ENCODE measurements around the gene NT5DC1.

Gene NT5DC1

DNA sequence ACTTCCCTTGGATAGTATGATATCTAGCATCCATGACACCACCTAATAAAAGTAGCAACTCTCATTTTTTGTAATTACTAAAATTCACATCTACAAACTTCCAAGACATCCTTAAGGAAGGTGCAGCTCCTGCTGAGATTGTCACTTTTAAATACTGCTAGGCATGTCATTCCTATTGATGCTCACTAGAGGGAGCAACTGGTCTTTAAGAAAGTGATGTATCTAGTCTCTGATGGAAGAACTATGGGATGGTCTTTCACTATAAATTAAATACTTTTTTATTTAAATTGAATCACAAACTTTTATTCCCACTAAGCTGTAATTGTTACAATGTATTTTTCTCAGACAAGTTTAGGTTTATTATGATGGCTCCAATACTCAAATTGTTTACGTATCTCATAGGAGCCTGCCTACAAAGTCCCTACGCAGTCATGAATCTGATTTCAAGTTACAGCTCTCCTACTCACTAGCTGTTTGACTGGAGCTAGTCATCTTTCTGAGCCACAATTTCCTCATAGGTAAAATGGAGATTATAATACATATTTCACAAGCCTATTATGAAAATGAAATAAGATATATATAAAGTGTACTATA lies 187.1 kb downstream of the NT5DC1 start:
- TF ChIP-seq GATA2 (IDR thresholded peaks at IDR 0.05; ENCODE audit: low read depth, low read length) = no peak
- TF ChIP-seq GATA3 (IDR thresholded peaks at IDR 0.05; ENCODE audit: low read depth, low read length) = no peak

DNA sequence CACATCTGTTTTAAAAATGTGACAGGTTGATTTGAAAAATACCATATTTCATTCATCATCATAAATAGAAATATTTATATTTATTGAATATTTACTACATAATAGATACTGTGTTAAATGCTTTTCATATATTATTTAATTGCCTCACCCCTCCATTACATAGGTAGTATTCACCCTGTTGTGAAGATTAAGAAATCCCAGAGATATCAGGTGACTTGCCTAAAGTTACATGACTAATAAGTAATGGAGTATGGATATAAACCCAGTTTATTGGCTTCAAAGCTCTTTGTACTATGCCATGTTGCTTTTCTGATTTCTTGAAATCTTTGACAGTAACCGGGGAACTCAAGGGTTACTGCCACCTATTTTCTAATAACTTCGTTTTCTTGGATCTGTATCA lies 189.2 kb downstream of the NT5DC1 start:
- TF ChIP-seq GATA3 (IDR thresholded peaks at IDR 0.05; ENCODE audit: low read depth, low read length) = no peak
- TF ChIP-seq GATA2 (IDR thresholded peaks at IDR 0.05; ENCODE audit: low read depth, low read length) = no peak

DNA sequence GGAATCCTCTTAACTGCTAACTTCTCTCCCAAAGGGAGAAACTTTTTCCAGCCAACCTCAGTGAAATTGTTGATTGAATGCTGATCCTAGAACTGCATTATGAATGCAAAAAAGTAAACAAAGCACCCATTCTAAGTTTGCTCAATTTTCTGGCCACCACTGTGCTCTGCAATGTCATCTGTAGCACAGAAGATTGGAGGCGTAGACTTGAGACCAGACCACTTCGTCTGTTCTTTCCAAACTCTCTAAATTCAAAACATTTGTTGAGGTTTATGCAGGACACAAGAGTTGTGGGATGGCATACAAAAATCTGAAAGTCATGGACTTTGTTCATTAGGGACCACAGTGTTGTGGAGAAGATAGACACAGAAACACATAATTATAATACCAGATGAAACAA lies 190.1 kb downstream of the NT5DC1 start:
- no peak for TF ChIP-seq GATA2 (IDR thresholded peaks at IDR 0.05; ENCODE audit: low read depth, low read length)
- no peak for TF ChIP-seq GATA3 (IDR thresholded peaks at IDR 0.05; ENCODE audit: low read depth, low read length)

DNA sequence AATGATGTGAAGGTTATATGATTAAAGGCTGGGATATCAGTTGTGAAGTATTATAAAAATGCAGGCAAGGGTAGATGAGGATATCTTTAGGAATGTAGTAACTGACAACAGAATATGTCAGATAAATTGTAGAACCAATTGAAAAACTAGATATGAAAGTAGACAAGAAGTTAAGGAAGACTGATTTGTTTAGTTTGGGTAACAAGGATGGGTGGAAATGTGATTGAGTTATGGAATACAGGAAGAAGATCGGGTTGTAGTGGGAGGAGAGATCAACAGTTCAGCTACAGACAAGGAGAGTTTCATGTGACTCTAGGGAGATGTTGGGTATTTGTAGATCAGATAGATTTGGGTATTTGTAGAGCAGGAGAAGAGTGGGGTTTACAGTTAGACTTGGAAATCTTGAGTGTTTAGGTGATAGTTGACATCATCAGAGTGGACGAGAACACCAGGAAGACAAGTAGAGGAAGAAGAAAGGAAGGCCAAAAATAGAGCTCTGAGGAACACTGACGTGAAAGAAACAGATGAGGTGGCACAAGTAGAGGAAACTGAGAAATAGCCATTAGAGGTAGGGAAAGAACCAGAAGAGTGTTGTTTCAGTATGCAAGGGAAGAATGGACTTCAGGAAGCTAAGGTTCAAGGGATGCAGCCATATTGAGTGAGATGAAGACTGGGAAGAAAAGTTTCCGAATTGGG lies 191.2 kb downstream of the NT5DC1 start:
- no peak for TF ChIP-seq GATA2 (IDR thresholded peaks at IDR 0.05; ENCODE audit: low read depth, low read length)
- TF ChIP-seq GATA3 (IDR thresholded peaks at IDR 0.05; ENCODE audit: low read depth, low read length) = no peak

DNA sequence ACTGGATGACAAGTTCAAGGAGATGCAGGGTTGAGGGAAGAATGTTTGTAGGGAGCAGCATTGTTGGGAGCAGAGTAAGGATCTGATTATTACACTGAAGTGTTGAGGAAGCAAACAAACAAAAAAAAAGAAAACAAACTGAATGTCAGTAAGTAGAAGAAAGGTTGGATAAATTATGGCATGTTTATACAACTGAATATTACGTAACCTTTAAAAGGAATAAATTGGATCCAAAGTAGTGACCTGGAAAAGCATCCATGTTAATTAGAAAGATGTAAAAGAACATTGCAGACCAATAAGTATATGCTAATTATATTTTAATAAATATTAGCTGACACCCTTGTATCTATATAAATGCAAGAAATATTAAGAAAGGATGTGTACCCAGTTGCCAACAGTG lies 191.9 kb downstream of the NT5DC1 start:
- no peak for TF ChIP-seq GATA3 (IDR thresholded peaks at IDR 0.05; ENCODE audit: low read depth, low read length)
- TF ChIP-seq GATA2 (IDR thresholded peaks at IDR 0.05; ENCODE audit: low read depth, low read length) = no peak

DNA sequence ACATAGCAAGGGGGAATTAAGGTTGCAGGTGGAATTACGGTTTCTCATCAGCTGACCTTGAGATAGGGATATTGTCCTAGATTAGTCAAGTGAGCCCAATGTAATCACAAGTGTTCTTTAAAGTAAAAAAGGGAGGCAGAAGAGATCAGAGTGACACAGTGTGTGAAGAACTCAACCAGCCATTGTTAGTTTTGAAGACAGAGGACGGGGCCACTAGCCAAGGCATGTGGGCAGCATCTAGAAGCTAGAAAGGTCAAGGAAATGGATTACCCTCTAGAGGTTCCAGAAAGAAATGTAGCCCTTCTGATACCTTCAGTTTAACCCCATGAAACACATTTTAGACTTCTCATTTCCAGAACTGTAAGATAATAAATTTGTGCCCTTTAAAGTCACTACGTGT lies 197.6 kb downstream of the NT5DC1 start:
- TF ChIP-seq GATA2 (IDR thresholded peaks at IDR 0.05; ENCODE audit: low read depth, low read length) = no peak
- TF ChIP-seq GATA3 (IDR thresholded peaks at IDR 0.05; ENCODE audit: low read depth, low read length) = no peak

DNA sequence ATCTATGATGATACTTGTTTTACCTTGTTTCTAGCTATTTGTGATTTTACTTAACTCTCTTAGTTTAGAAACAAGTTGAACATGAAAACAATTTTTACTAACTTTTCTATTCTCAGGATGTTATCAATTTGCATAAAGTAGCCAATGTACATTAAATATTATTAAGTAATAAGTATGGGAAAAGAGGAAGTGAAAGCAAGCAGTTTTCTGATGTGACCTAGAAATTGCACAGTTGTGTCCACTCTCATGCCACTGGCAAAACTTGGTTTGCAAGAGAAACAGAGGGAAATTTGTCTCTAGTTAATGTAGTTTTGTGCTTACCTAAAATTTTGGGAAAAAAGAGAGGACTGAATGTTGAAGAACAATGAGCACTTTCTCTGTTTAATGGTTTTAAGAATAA lies 198.3 kb downstream of the NT5DC1 start:
- TF ChIP-seq GATA3 (IDR thresholded peaks at IDR 0.05; ENCODE audit: low read depth, low read length) = no peak
- no peak for TF ChIP-seq GATA2 (IDR thresholded peaks at IDR 0.05; ENCODE audit: low read depth, low read length)

All from SH-SY5Y (cell line).